Measurements from ENCODE around the gene BET1L.
"Not testable (repeated sequence)": the region's sequence is repeated elsewhere in the genome, so short reads cannot be mapped to it uniquely, and the experiment has no call there.

BET1L gene

DNA sequence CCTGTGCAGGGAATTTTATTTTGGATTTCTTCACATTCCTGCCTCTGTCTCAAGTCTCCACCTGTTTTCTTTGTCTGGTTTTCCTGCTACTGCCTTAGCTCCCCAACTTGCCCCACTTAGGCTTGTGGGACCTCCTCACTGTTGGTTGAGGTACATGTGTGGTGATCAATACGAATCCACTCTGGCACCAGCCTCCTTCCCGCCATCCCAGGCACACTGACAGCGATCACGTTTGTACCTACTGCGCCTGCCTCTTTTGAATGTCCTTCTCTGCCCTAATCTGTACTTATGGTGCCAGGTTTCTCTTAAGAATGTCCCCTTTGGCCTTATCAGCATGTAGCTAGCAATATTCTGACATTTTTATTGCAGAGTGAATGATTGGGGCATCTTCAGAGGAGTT is 16.7 kb downstream of the BET1L start:
- H3K36me3 ChIP-seq (ENCODE audit: insufficient read depth, low read length); H3K9me2 ChIP-seq (ENCODE audit: low read depth, low read length); H3F3A ChIP-seq (ENCODE audit: insufficient read depth, low read length); H3K4me3 ChIP-seq (ENCODE audit: low read depth, low read length, poor library complexity, severe bottlenecking); H2AFZ ChIP-seq (ENCODE audit: low read length); H3K9me3 ChIP-seq (ENCODE audit: low read length); H4K20me1 ChIP-seq (ENCODE audit: insufficient read depth, low read length); H3K4me2 ChIP-seq (ENCODE audit: low read length); H3K9ac ChIP-seq (ENCODE audit: low read length); H3K27ac ChIP-seq (ENCODE audit: low read depth, low read length, poor library complexity, severe bottlenecking); H3K27me3 ChIP-seq (ENCODE audit: insufficient read depth, low read length); H3K79me2 ChIP-seq (ENCODE audit: insufficient read depth, low read length); H3K4me1 ChIP-seq (ENCODE audit: insufficient read depth, low read length, severe bottlenecking): not testable (repeated sequence)

DNA sequence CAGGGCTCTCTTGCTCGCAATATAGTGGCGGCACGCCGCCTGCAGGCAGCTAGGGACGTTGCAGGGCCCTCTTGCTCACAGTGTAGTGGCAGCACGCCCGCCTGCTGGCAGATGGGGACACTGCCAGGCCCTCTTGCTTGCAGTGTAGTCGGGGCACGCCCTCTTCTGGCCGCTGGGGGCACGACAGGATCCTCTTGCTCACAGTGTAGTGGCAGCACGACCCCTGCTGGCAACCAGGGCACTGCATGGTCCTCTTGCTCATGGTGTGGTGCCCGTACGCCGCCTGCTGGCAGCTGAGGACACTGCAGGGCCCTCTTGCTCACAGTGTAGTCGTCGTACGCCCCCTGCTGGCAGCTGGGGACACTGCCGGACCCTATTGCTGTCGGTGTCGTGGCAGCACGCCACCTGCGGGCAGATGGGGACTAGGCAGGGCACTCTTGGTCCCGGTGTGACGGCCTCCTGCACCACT is 17.3 kb downstream of the BET1L start:
- H3K27me3 ChIP-seq (ENCODE audit: insufficient read depth, low read length); H3K79me2 ChIP-seq (ENCODE audit: insufficient read depth, low read length); H4K20me1 ChIP-seq (ENCODE audit: insufficient read depth, low read length); H3K4me2 ChIP-seq (ENCODE audit: low read length); H3K36me3 ChIP-seq (ENCODE audit: insufficient read depth, low read length); H3F3A ChIP-seq (ENCODE audit: insufficient read depth, low read length); H3K27ac ChIP-seq (ENCODE audit: low read depth, low read length, poor library complexity, severe bottlenecking); H3K4me3 ChIP-seq (ENCODE audit: low read depth, low read length, poor library complexity, severe bottlenecking); H3K9me3 ChIP-seq (ENCODE audit: low read length); H3K9ac ChIP-seq (ENCODE audit: low read length); H3K9me2 ChIP-seq (ENCODE audit: low read depth, low read length); H3K4me1 ChIP-seq (ENCODE audit: insufficient read depth, low read length, severe bottlenecking); H2AFZ ChIP-seq (ENCODE audit: low read length): not testable (repeated sequence)
- TF ChIP-seq, protein P1, sequence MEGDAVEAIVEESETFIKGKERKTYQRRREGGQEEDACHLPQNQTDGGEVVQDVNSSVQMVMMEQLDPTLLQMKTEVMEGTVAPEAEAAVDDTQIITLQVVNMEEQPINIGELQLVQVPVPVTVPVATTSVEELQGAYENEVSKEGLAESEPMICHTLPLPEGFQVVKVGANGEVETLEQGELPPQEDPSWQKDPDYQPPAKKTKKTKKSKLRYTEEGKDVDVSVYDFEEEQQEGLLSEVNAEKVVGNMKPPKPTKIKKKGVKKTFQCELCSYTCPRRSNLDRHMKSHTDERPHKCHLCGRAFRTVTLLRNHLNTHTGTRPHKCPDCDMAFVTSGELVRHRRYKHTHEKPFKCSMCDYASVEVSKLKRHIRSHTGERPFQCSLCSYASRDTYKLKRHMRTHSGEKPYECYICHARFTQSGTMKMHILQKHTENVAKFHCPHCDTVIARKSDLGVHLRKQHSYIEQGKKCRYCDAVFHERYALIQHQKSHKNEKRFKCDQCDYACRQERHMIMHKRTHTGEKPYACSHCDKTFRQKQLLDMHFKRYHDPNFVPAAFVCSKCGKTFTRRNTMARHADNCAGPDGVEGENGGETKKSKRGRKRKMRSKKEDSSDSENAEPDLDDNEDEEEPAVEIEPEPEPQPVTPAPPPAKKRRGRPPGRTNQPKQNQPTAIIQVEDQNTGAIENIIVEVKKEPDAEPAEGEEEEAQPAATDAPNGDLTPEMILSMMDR (IDR thresholded peaks at IDR 0.05; ENCODE audit: low read length) = peak; percentile 53

DNA sequence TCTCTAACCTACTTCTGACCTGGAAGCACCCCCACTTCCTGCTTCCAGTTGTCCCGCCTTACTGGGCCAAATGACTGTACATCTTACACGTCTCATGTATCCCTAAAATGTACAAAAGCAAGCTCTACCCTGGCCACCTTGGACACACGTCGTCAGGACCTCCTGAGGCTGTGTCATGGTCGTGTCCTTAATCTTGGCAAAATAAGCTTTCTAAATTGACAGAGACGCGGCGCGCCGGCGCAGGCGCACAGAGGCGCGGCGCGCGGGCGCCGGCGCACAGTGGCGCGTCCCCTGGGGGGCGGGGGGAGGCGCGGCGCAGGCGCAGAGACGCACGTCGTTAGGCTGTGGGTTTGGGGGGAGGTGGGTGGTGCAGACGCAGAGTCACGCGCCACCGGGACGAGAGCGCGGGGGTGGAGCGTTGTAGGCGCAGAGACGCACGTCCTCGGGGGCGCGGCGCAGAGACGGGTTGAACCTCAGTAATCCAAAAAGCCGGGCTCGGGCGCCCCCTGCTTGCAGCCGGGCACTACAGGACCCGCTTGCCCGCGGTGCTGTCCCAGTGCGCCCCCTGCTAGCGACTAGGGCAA is 17.9 kb downstream of the BET1L start:
- not testable (repeated sequence) for H2AFZ ChIP-seq (ENCODE audit: low read length); H4K20me1 ChIP-seq (ENCODE audit: insufficient read depth, low read length); H3K9me3 ChIP-seq (ENCODE audit: low read length); H3K27me3 ChIP-seq (ENCODE audit: insufficient read depth, low read length); H3K9ac ChIP-seq (ENCODE audit: low read length); H3K9me2 ChIP-seq (ENCODE audit: low read depth, low read length); H3K4me1 ChIP-seq (ENCODE audit: insufficient read depth, low read length, severe bottlenecking); H3F3A ChIP-seq (ENCODE audit: insufficient read depth, low read length); H3K4me2 ChIP-seq (ENCODE audit: low read length); H3K79me2 ChIP-seq (ENCODE audit: insufficient read depth, low read length); H3K36me3 ChIP-seq (ENCODE audit: insufficient read depth, low read length)
- H3K4me3 ChIP-seq (ENCODE audit: low read depth, low read length, poor library complexity, severe bottlenecking) = peak overlapping the region; percentile 46
- H3K27ac ChIP-seq (ENCODE audit: low read depth, low read length, poor library complexity, severe bottlenecking) = peak overlapping the region; percentile 62

DNA sequence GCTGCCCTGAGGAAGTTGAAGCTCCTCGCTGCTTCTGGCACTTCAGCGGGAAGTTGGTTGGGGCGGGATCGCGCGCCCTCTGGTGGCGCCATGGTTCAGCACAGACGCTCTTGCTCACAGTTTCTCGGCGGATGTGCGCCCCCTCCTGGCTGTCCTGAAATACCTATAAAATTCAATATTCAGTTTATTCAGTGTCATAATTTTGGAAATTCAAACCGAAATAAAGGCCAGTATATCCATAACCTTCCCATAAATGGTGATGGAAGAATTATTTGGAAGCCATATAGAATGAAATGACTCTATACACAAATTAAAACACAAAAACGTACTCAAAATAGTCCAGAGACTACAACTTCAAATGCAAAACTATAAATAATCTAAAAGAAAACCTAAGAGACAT is 27.0 kb downstream of the BET1L start:
- not testable (repeated sequence) for H4K20me1 ChIP-seq (ENCODE audit: insufficient read depth, low read length); H2AFZ ChIP-seq (ENCODE audit: low read length); H3K79me2 ChIP-seq (ENCODE audit: insufficient read depth, low read length); H3K36me3 ChIP-seq (ENCODE audit: insufficient read depth, low read length); H3K4me1 ChIP-seq (ENCODE audit: insufficient read depth, low read length, severe bottlenecking); H3F3A ChIP-seq (ENCODE audit: insufficient read depth, low read length); H3K27ac ChIP-seq (ENCODE audit: low read depth, low read length, poor library complexity, severe bottlenecking); H3K9ac ChIP-seq (ENCODE audit: low read length); H3K9me3 ChIP-seq (ENCODE audit: low read length); H3K9me2 ChIP-seq (ENCODE audit: low read depth, low read length); H3K4me2 ChIP-seq (ENCODE audit: low read length); H3K27me3 ChIP-seq (ENCODE audit: insufficient read depth, low read length); H3K4me3 ChIP-seq (ENCODE audit: low read depth, low read length, poor library complexity, severe bottlenecking)
- TF ChIP-seq, protein P1 (IDR thresholded peaks at IDR 0.05; ENCODE audit: low read length) = peak; percentile 19; the same call in 1 of the 2 replicates

Measured in OCI-LY1 (cell line).